ENCODE results near the gene ZNRF2.

DNA sequence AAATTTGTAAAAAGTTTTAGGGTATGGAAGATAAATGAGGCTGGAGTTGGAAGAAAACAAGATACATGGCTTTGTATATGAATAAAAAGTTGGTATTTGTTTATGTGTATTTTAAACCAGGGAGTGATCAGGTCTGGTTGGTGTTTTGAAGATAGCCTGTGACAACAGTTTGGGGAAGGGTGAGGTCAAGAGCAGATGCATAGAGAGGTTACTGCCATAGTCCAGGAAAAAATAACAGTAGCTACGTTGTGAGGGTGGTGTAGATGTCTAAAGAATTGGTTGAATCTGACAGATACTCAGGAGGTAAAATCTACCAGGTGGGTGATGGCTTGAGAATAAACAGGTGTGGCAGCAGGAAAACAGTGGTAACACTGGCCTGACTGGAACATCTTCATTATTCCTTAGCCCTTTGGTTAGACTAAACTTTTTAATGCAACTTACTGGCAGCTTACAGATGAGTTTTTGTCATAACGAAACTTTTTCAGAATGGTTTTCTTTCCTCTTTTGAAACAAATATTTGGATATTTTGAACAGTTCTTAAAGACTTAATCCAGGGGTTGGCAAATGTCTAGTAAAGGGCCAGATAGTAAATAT, 25.5 kb downstream of the ZNRF2 start:
- TF ChIP-seq POLR2AphosphoS5 (IDR thresholded peaks at IDR 0.05; ENCODE audit: low read length) (no peak), ZSCAN29 (IDR thresholded peaks at IDR 0.05) (no peak), KAT2A (conservative IDR thresholded peaks at IDR 0.05; ENCODE audit: control insufficient read depth, low read depth, low read length) (no peak), EZH2 (IDR thresholded peaks at IDR 0.05; ENCODE audit: borderline replicate concordance, control insufficient read depth, low read depth, low read length) (no peak), HCFC1 (IDR thresholded peaks at IDR 0.05; ENCODE audit: low read length) (no peak), TBL1XR1 (IDR thresholded peaks at IDR 0.05; ENCODE audit: low read depth, low read length) (no peak), RAD21 (IDR thresholded peaks at IDR 0.05; ENCODE audit: insufficient read depth, low read depth, low read length) (no peak), SREBF2 (IDR thresholded peaks at IDR 0.05; ENCODE audit: low read length) (no peak)
- TF ChIP-seq, protein P1, sequence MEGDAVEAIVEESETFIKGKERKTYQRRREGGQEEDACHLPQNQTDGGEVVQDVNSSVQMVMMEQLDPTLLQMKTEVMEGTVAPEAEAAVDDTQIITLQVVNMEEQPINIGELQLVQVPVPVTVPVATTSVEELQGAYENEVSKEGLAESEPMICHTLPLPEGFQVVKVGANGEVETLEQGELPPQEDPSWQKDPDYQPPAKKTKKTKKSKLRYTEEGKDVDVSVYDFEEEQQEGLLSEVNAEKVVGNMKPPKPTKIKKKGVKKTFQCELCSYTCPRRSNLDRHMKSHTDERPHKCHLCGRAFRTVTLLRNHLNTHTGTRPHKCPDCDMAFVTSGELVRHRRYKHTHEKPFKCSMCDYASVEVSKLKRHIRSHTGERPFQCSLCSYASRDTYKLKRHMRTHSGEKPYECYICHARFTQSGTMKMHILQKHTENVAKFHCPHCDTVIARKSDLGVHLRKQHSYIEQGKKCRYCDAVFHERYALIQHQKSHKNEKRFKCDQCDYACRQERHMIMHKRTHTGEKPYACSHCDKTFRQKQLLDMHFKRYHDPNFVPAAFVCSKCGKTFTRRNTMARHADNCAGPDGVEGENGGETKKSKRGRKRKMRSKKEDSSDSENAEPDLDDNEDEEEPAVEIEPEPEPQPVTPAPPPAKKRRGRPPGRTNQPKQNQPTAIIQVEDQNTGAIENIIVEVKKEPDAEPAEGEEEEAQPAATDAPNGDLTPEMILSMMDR (IDR thresholded peaks at IDR 0.05 in 2 of 3, conservative IDR thresholded peaks at IDR 0.05 in 1 of 3; ENCODE audit: control insufficient read depth in 2 of 3, extremely low read depth in 1 of 3, insufficient read depth in 1 of 3, low read depth in 3 of 3, low read length in 3 of 3): no peak
- TF ChIP-seq, protein P2, sequence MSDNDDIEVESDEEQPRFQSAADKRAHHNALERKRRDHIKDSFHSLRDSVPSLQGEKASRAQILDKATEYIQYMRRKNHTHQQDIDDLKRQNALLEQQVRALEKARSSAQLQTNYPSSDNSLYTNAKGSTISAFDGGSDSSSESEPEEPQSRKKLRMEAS (IDR thresholded peaks at IDR 0.05; ENCODE audit: low read depth, low read length): no peak
- TF ChIP-seq, protein P3, sequence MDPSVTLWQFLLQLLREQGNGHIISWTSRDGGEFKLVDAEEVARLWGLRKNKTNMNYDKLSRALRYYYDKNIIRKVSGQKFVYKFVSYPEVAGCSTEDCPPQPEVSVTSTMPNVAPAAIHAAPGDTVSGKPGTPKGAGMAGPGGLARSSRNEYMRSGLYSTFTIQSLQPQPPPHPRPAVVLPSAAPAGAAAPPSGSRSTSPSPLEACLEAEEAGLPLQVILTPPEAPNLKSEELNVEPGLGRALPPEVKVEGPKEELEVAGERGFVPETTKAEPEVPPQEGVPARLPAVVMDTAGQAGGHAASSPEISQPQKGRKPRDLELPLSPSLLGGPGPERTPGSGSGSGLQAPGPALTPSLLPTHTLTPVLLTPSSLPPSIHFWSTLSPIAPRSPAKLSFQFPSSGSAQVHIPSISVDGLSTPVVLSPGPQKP (IDR thresholded peaks at IDR 0.05; ENCODE audit: low read depth, low read length): no peak

All from GM12878 (cell line).